Right renal pelvis (tissue), 4 donors: ENCODE data around the gene TNRC18. TPM values are rescaled to one million over a fixed set of nuclear protein-coding genes. Genes with fewer than 3 reads are reported as not detected.
"Not testable (repeated sequence)": the region's sequence is repeated elsewhere in the genome, so short reads cannot be mapped to it uniquely, and the experiment has no call there.

Experiments
- DNase-seq, 4 donors: peaks; one replicate each; pipeline ENCODE4 v3.0.0-alpha.2; 2013; ENCODE audit warnings: low read depth in 4 of 4, low spot score in 3 of 4, missing footprints in 1 of 4
- polyA plus RNA-seq, 4 donors: library from polyadenylated mRNA; unstranded; fragments of 120-200 nt; gene quantifications; one replicate each; pipeline ENCODE4 v1.2.1, GENCODE V29; 2013; ENCODE audit not compliant: insufficient read length in 4 of 4

TNRC18 gene
- polyA plus RNA-seq, 4 donors: 93.2 to 130 (median 104) TPM

DNA sequence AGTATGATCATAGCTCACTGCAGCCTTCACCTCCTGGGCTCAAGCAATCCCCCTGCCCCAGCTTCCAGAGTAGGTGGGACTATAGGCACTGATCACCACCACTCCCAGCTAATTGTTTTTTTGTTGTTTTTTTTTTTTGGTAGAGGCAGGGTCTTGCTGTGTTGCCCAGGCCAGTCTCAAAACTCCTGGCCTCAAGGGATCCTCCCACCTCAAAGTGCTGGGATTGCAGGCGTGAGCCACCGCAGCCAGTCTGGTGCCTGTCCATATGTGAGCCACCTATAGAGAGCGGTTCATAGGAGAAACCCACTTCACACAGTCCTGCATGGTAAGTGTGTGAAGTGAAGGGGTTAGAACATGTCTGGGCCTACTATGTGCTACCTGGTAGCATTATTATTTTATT, 93.3 kb downstream of the TNRC18 start:
- DNase-seq: no peak

GRCh38 chr7:5324961-5325360, 98.7 kb downstream of the TNRC18 start:
- DNase-seq: no peak

- not testable (repeated sequence) for DNase-seq
Observed at GRCh38 chr7:5323800-5324781, 99.5 kb downstream of the TNRC18 start.

GRCh38 chr7:5322621-5323410, 100.8 kb downstream of the TNRC18 start:
- no peak for DNase-seq

DNA sequence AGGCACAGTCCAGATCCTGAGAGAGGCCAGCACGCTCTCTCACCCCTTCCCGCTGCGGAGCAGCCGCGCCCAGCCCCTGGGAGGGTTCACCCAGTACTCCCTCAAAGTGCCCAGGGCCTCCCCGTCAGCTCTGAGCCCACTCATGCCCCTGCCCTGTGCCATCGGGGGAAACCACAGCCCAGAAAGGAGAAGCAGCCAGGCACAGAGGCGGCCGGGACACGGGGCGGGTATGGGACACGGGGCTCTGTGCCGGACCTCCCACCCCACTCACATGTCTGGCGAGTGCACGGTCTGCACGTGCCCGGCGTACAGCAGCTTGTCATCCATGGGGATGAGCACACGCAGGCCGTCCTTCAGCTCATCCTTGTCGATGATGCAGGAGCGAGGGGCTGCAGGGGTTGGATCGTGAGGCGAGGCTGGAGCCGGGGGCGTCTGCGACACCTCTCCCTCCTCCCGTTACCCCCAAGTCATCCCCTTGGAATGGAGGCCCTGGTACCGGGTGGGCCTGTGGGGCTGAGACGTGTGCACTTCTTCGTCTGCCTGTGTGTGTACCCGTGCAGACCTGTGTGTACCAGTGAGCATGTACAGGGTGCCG, 102.7 kb downstream of the TNRC18 start:
- no peak for DNase-seq

DNA sequence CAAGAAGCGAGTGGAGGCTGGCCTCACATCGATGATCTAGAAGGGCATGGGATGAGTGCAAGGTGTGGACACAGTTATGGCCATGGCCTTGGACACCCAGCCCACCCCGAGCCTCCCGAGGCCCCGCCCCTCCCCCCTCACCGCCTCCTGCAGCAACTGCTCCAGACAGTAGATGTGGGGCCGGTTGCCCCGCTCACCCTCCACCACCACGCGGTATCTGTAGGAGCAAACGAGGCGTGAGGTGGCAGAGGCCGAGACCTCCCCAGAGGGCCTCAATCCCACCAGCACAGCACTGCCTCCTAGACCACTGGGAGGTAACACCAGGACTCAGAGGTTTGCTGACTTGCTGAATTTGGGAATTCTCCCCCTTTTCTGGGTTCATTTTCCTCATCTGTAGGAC, 103.2 kb downstream of the TNRC18 start:
- DNase-seq: no peak

DNA sequence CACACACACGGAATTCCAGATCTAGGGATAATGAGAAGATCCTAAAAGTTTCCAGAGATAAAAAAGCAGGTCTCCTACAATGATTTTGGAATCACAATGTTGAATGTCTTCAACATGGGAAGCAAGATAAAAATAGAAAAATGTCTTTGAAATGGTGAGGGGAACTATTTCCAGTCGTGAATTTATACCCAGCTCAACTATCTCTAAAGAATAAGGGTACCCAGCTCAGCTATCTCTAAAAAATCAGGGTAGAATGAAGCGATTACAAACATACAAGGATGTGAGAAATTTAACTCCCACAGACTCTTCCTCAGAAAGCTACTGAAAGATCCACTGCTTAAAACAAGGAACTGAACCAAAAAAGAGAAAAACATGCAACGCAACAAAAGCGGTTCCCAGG, 105.0 kb downstream of the TNRC18 start:
- DNase-seq: not testable (repeated sequence)

GRCh38 chr7:5315761-5316160, 107.9 kb downstream of the TNRC18 start:
- DNase-seq: no peak

GRCh38 chr7:5314864-5315263, 108.8 kb downstream of the TNRC18 start:
- DNase-seq: no peak

DNA sequence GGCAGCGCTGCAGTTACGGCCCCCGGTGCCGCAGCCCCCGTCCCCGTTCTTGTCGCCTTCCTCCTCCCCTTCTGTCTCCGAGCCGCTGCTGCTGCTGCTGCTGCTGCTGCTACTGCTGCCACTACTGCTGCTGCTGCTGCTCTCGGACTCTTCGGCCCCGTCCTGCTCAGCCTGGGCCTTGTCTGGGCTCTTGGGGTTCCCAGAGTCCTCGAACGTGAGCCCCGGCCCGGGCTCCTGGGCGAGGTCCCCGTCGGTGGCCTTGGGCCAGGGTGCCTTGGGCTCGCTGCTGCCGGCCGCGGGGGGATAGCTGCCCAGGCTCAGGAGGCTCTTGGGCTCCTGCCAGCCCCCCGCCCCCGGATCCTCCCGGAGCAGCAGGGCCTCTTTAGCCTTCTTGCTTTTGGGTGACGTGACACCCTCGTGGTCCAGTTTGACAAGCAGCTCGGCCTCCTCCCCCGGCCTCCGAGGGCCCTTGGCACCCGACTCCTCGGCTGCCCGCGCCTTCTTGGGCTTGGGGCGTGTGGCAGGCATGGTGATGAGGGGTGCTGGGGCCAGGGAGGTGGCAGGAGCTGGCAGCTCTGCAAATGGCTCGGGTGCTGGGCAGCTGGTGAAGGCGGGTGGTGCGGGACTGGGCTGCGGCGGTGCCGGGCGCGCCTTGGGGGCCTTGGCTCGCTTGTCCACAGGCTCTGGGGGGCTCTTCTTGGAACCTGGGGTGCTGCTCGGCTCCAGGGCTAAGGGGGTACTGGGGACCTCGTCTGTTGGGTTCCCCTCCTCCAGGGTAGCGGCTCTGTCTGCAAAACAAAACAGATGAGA, 110.4 kb downstream of the TNRC18 start:
- DNase-seq: not testable (repeated sequence)

DNA sequence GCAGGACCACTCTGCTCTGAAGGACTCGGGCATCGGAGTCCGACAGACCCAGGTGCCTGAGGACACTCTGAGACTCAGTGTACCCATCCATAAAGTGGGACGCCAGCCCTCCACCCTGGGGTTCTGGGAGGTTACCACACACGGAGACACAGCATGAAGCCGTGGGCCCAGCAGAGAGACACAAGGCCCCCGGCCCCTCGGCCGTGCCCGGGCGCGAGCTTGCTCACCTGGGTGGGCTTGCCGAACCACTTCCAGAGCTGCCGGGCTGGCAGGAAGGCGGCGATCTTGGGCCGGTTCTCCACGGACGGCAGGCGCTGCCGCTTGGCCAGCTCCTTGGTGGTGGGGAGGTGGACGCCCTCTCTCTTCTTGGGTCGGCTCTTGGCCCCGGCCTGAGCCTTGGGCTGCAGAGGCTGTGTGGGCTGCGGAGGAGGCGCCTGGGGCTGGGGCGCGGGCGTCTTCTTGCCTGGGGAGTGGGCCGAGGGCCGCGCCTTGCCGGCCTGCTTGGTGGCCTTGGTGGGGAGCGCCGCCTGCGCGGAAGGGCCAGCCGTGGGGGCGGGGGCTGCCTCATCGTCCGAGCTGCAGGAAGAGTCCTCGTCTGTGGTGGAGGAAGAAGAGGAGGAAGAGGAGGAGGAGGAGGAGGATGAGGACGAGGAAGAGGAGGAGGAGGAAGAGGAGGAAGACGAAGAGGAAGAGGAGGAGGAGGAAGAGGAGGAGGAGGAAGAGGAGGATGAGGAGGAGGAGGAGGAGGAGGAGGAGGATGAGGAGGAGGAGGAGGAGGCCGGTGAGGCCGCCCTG, 111.2 kb downstream of the TNRC18 start:
- DNase-seq: not testable (repeated sequence)

- DNase-seq: no peak
Observed at GRCh38 chr7:5310822-5311405, 112.7 kb downstream of the TNRC18 start.

GRCh38 chr7:5309146-5309545, 114.5 kb downstream of the TNRC18 start:
- DNase-seq: no peak

GRCh38 chr7:5307221-5308142, 116.2 kb downstream of the TNRC18 start:
- not testable (repeated sequence) for DNase-seq

- not testable (repeated sequence) for DNase-seq
Observed at GRCh38 chr7:5305050-5305449, 118.6 kb downstream of the TNRC18 start.

- DNase-seq: no peak
Observed at GRCh38 chr7:5303591-5304505, 119.8 kb downstream of the TNRC18 start.

GRCh38 chr7:5303061-5303460, 120.6 kb downstream of the TNRC18 start:
- DNase-seq: no peak
